ENCODE measurements around the gene HEPACAM2.

DNA sequence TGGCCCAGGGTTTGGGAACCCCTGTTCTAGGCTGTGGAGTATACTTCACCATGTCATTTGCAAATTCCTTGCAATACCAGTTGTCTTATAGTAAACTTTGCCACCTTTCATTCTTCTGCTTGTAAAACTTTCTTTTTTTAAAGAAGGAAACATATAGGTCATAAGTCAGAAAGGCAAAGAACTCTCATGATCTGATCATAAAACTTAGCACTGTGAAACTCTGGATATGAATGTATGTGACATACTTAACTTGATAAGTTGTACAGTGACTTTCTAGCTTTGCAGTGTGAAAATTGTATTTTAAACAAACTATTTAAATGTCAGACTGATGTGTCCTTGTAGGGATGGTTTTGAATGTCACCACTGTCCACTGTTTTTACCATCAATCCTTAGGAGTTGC is 47.1 kb downstream of the HEPACAM2 start:
- TF ChIP-seq, protein P1, sequence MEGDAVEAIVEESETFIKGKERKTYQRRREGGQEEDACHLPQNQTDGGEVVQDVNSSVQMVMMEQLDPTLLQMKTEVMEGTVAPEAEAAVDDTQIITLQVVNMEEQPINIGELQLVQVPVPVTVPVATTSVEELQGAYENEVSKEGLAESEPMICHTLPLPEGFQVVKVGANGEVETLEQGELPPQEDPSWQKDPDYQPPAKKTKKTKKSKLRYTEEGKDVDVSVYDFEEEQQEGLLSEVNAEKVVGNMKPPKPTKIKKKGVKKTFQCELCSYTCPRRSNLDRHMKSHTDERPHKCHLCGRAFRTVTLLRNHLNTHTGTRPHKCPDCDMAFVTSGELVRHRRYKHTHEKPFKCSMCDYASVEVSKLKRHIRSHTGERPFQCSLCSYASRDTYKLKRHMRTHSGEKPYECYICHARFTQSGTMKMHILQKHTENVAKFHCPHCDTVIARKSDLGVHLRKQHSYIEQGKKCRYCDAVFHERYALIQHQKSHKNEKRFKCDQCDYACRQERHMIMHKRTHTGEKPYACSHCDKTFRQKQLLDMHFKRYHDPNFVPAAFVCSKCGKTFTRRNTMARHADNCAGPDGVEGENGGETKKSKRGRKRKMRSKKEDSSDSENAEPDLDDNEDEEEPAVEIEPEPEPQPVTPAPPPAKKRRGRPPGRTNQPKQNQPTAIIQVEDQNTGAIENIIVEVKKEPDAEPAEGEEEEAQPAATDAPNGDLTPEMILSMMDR (IDR thresholded peaks at IDR 0.05; ENCODE audit: extremely low read depth in 1 of 2, insufficient read depth in 1 of 2, low read depth in 1 of 2, low read length in 2 of 2): no peak
- TF ChIP-seq MYC (IDR thresholded peaks at IDR 0.05; ENCODE audit: low read depth, low read length) (no peak), POLR2A (IDR thresholded peaks at IDR 0.05; ENCODE audit: low read depth, low read length) (no peak), EZH2 (IDR thresholded peaks at IDR 0.05; ENCODE audit: borderline replicate concordance, low read depth, low read length, severe bottlenecking) (no peak), JUN (IDR thresholded peaks at IDR 0.05; ENCODE audit: borderline replicate concordance, insufficient read depth, insufficient read length, low read depth) (no peak)
- TF ChIP-seq, protein P2, sequence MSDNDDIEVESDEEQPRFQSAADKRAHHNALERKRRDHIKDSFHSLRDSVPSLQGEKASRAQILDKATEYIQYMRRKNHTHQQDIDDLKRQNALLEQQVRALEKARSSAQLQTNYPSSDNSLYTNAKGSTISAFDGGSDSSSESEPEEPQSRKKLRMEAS (IDR thresholded peaks at IDR 0.05; ENCODE audit: insufficient read depth, insufficient read length): no peak

All from endothelial cell of umbilical vein (primary cell).